ENCODE data around the gene GALP. TPM values are rescaled to one million over a fixed set of nuclear protein-coding genes. Genes with fewer than 3 reads are reported as not detected.

GALP gene
- total RNA-seq, 1 donor from 2014 or later, result not detected

- peaks cover 25% of the 10 kb centered on the region for H3K36me3 ChIP-seq
- H3K27me3 ChIP-seq (ENCODE audit: low read depth), result no peaks in the 10 kb centered on the region
- H3K27ac ChIP-seq (replicated peaks), result peak overlapping the region; percentile 34
- TF ChIP-seq, protein P1, sequence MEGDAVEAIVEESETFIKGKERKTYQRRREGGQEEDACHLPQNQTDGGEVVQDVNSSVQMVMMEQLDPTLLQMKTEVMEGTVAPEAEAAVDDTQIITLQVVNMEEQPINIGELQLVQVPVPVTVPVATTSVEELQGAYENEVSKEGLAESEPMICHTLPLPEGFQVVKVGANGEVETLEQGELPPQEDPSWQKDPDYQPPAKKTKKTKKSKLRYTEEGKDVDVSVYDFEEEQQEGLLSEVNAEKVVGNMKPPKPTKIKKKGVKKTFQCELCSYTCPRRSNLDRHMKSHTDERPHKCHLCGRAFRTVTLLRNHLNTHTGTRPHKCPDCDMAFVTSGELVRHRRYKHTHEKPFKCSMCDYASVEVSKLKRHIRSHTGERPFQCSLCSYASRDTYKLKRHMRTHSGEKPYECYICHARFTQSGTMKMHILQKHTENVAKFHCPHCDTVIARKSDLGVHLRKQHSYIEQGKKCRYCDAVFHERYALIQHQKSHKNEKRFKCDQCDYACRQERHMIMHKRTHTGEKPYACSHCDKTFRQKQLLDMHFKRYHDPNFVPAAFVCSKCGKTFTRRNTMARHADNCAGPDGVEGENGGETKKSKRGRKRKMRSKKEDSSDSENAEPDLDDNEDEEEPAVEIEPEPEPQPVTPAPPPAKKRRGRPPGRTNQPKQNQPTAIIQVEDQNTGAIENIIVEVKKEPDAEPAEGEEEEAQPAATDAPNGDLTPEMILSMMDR (IDR thresholded peaks at IDR 0.05; ENCODE audit: borderline replicate concordance), result no peak
- H3K9me3 ChIP-seq (replicated peaks), result no peaks in the 10 kb centered on the region
- DNase-seq, result no peak
- peaks cover 36% of the 10 kb centered on the region for H3K4me1 ChIP-seq
- no peak overlapping the region for H3K4me3 ChIP-seq
- intact Hi-C loops (cut with micrococcal nuclease), result no loop called here
These were observed 22.3 kb upstream of the GALP start for GRCh38 chr19:56153507-56153906.

GRCh38 chr19:56155124-56155687 lies 20.6 kb upstream of the GALP start:
- Histone ChIP-seq H3K27me3 (ENCODE audit: low read depth) (no peaks in the 10 kb centered on the region), H3K4me1 (peaks cover 30% of the 10 kb centered on the region), H3K4me3 (no peak overlapping the region), H3K36me3 (peaks cover 33% of the 10 kb centered on the region), H3K9me3 (replicated peaks) (no peaks in the 10 kb centered on the region), H3K27ac (replicated peaks) (peak overlapping the region; percentile 83)
- intact Hi-C loops (cut with micrococcal nuclease), result no loop called here
- TF ChIP-seq, protein P1 (IDR thresholded peaks at IDR 0.05; ENCODE audit: borderline replicate concordance), result peak; percentile 58
- DNase-seq, result no peak

DNA sequence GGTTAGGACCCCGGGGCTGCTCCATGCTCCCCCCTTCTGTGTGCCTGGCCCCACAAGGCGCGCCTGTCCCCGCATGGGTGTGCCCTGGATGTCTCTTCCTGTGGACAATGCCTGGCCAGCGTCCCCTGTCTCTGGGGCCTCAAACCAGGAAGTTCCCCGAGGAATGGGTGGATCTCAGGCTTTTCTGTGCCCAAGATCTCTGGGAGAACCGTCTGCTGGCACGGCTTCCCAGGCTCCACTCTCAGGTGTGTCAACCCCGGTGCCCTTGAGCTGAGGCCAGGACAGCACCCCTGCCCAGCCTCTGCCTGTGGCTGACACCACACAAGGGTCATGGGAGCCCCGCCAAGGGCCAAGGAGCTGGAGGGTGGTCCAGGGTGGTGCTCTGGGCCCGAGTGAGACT lies 19.0 kb upstream of the GALP start:
- DNase-seq, result peak; percentile 38
- H3K27ac ChIP-seq (replicated peaks), result peak overlapping the region; percentile 83
- intact Hi-C loops (cut with micrococcal nuclease), result no loop called here
- H3K36me3 ChIP-seq, result peaks cover 35% of the 10 kb centered on the region
- no peaks in the 10 kb centered on the region for H3K9me3 ChIP-seq (replicated peaks)
- no peak overlapping the region for H3K4me3 ChIP-seq
- H3K4me1 ChIP-seq, result peaks cover 26% of the 10 kb centered on the region
- TF ChIP-seq, protein P1 (IDR thresholded peaks at IDR 0.05; ENCODE audit: borderline replicate concordance), result no peak
- no peaks in the 10 kb centered on the region for H3K27me3 ChIP-seq (ENCODE audit: low read depth)

- peaks cover 23% of the 10 kb centered on the region for H3K4me1 ChIP-seq
- intact Hi-C loops (cut with micrococcal nuclease), result no loop called here
- no peaks in the 10 kb centered on the region for H3K27me3 ChIP-seq (ENCODE audit: low read depth)
- no peak overlapping the region for H3K4me3 ChIP-seq
- peaks cover 35% of the 10 kb centered on the region for H3K36me3 ChIP-seq
- peak overlapping the region; percentile 83 for H3K27ac ChIP-seq (replicated peaks)
- H3K9me3 ChIP-seq (replicated peaks), result no peaks in the 10 kb centered on the region
- no peak for DNase-seq
- TF ChIP-seq, protein P1 (IDR thresholded peaks at IDR 0.05; ENCODE audit: borderline replicate concordance), result no peak
These were observed 17.5 kb upstream of the GALP start for GRCh38 chr19:56158170-56158757.

DNA sequence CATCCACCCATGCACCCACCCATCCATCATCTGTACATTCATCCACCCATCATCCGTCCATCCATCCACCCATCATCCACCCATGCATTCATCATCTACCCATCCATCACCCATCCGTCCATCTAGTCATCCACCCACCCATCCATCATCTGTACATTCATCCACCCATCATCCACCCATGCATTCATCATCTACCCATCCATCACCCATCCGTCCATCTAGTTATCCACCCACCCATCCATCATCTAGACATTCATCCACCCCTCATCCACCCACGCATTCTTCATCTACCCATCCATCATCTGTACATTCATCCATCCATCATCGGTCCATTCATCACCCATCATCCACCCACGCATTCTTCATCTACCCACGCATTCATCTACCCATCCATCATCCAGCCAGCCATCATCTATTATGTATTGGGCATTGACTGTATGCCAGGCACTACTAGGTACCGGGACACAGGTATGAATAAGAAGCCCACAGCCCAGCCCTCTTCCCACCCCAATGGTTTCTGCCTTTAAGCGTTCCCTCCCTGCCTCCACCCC lies 16.7 kb upstream of the GALP start:
- peaks cover 35% of the 10 kb centered on the region for H3K36me3 ChIP-seq
- H3K27ac ChIP-seq (replicated peaks), result no peak overlapping the region
- no peak for DNase-seq
- intact Hi-C loops (cut with micrococcal nuclease), result no loop called here
- no peaks in the 10 kb centered on the region for H3K27me3 ChIP-seq (ENCODE audit: low read depth)
- TF ChIP-seq, protein P1 (IDR thresholded peaks at IDR 0.05; ENCODE audit: borderline replicate concordance), result no peak
- no peaks in the 10 kb centered on the region for H3K9me3 ChIP-seq (replicated peaks)
- peaks cover 21% of the 10 kb centered on the region for H3K4me1 ChIP-seq
- no peak overlapping the region for H3K4me3 ChIP-seq

Measured in left ventricle myocardium inferior (tissue), 1 donor.